ENCODE data around the gene SLC39A8.

GRCh38 chr4:102299354-102300107, 45.8 kb downstream of the SLC39A8 start:
- TF ChIP-seq POLR2A (IDR thresholded peaks at IDR 0.05) (no peak), CTCF (IDR thresholded peaks at IDR 0.05) (peak in 1 of 4 experiments; percentile 28), POLR2AphosphoS5 (IDR thresholded peaks at IDR 0.05) (no peak), EP300 (IDR thresholded peaks at IDR 0.05) (no peak)
